Endothelial cell of umbilical vein (primary cell): ENCODE data around the gene SWAP70. TPM values are rescaled to one million over a fixed set of nuclear protein-coding genes. Genes with fewer than 3 reads are reported as not detected.

Source experiments
- BruUV-seq: library from RNA; stranded (reverse); fragments of 400-500 nt; replicated peaks from 2 replicates; lab custom pipeline; 2021; lab: Mats Ljungman, UMichigan
- CTCF ChIA-PET: fragments of 300-600, 350-600 bp; sonication (Branson Sonifier 250); formaldehyde crosslinking; loops from one replicate; lab custom pipeline; 2021; ENCODE audit warnings: antibody characterized with exemption, inconsistent platforms; lab: Charles Lee
- POLR2A ChIA-PET: fragments of 300-600, 350-600 bp; sonication (Branson Sonifier 250); formaldehyde crosslinking; loops from one replicate; lab custom pipeline; 2021; ENCODE audit warnings: antibody characterized with exemption, inconsistent platforms; lab: Charles Lee
- DNase-seq: peaks from one replicate; pipeline ENCODE4 v3.0.0-alpha.2; 2011; ENCODE audit warnings: low read depth, low spot score
- FAIRE-seq: peaks from 2 replicates; lab custom pipeline; 2011; peaks lifted over from hg19 to GRCh38; lab: Jason Lieb, UNC
- H2AFZ ChIP-seq: 2 replicates; pipeline ENCODE4 v1.6.0; 2012; ENCODE audit warnings: low read depth, low read length, control low read depth, inconsistent platforms
- H3K27ac ChIP-seq: 2 replicates; pipeline ENCODE4 v1.5.1; 2011; ENCODE audit warnings: low read depth, mild to moderate bottlenecking, control low read depth, low read length, moderate library complexity; ENCODE audit not compliant: insufficient read depth
- H3K27me3 ChIP-seq, 2 experiments: 2 replicates each; pipeline versions ENCODE4 v1.6.0 to v1.6.1; 2011; ENCODE audit warnings: low read length in 2 of 2, mixed read lengths in 1 of 2; ENCODE audit not compliant: control insufficient read depth in 2 of 2, insufficient read depth in 2 of 2
- H3K36me3 ChIP-seq, 2 experiments: 2 replicates in 1 of 2; 3 replicates in 1 of 2; pipeline ENCODE4 v1.5.1; 2011; ENCODE audit warnings: low read length in 2 of 2, mild to moderate bottlenecking in 1 of 2, moderate library complexity in 1 of 2; ENCODE audit not compliant: control insufficient read depth in 2 of 2, insufficient read depth in 2 of 2; ENCODE audit errors: extremely low read depth in 1 of 2
- H3K4me1 ChIP-seq: 3 replicates; pipeline ENCODE4 v1.5.1; 2011; ENCODE audit warnings: mild to moderate bottlenecking, low read length; ENCODE audit not compliant: control insufficient read depth, insufficient read depth; ENCODE audit errors: extremely low read depth
- H3K4me2 ChIP-seq: 2 replicates; pipeline ENCODE4 v1.6.1; 2011; ENCODE audit warnings: low read length, control low read depth, mixed read lengths; ENCODE audit not compliant: insufficient read depth
- H3K4me3 ChIP-seq, 3 experiments: fragments of 200-600 bp in 1 of 3; sonication (generic), shearing (Covaris generic) in 1 of 3; replicated peaks in 1 of 3; 2 replicates each; pipeline ENCODE4 v1.5.1; 2011 to 2016; ENCODE audit warnings: control low read depth in 3 of 3, low read length in 3 of 3, mild to moderate bottlenecking in 2 of 3, inconsistent platforms in 1 of 3, low read depth in 1 of 3, moderate library complexity in 1 of 3; ENCODE audit not compliant: insufficient read depth in 1 of 3
- H3K79me2 ChIP-seq: 2 replicates; pipeline ENCODE4 v1.6.0; 2012; ENCODE audit warnings: low read length, inconsistent platforms; ENCODE audit not compliant: control insufficient read depth, insufficient read depth
- H3K9ac ChIP-seq: replicated peaks from 2 replicates; pipeline ENCODE3; 2011; ENCODE audit warnings: low read length, control low read depth; ENCODE audit not compliant: insufficient read depth; ENCODE audit errors: extremely low read depth
- H3K9me1 ChIP-seq: replicated peaks from 3 replicates; pipeline ENCODE4 v1.6.0; 2011; ENCODE audit warnings: mild to moderate bottlenecking, low read length; ENCODE audit not compliant: control insufficient read depth, insufficient read depth; ENCODE audit errors: extremely low read depth
- H3K9me3 ChIP-seq: replicated peaks from 2 replicates; pipeline ENCODE4 v1.5.1; 2012; ENCODE audit warnings: low read length, inconsistent platforms; ENCODE audit not compliant: control insufficient read depth, insufficient read depth
- H4K20me1 ChIP-seq: replicated peaks from 2 replicates; pipeline ENCODE3; 2011; ENCODE audit warnings: mild to moderate bottlenecking, low read length; ENCODE audit not compliant: control insufficient read depth, insufficient read depth; ENCODE audit errors: extremely low read depth
- EZH2 ChIP-seq: IDR thresholded peaks from 2 replicates; pipeline ENCODE4 v1.6.1; 2012; ENCODE audit warnings: borderline replicate concordance, low read depth, mild to moderate bottlenecking, moderate library complexity, low read length, inconsistent platforms; ENCODE audit not compliant: severe bottlenecking
- FOS ChIP-seq: IDR thresholded peaks from 2 replicates; pipeline ENCODE4 v1.6.1; 2011; ENCODE audit warnings: mild to moderate bottlenecking, low read length, moderate library complexity, borderline replicate concordance; ENCODE audit not compliant: insufficient read depth
- GATA2 ChIP-seq: IDR thresholded peaks from 2 replicates; pipeline ENCODE4 v1.7.0; 2011; ENCODE audit warnings: low read depth, mild to moderate bottlenecking, moderate library complexity, mixed read lengths, low read length; ENCODE audit not compliant: insufficient read length, insufficient read depth
- JUN ChIP-seq: IDR thresholded peaks from 2 replicates; pipeline ENCODE4 v1.6.1; 2011; ENCODE audit warnings: borderline replicate concordance, low read depth; ENCODE audit not compliant: insufficient read length, insufficient read depth
- MYC ChIP-seq: IDR thresholded peaks from one replicate; pipeline ENCODE4 v1.6.1; 2011; ENCODE audit warnings: mild to moderate bottlenecking, low read depth, low read length
- POLR2A ChIP-seq: IDR thresholded peaks from 2 replicates; pipeline ENCODE4 v1.6.1; 2012; ENCODE audit warnings: low read depth, mild to moderate bottlenecking, control low read depth, low read length
- POLR2AphosphoS5 ChIP-seq: IDR thresholded peaks from 2 replicates; pipeline ENCODE4 v1.6.1; 2012; ENCODE audit warnings: low read depth, mild to moderate bottlenecking, control low read depth, low read length, moderate library complexity; ENCODE audit not compliant: insufficient read depth
- dilution Hi-C: fragments of 300-500 bp; cut with MboI; formaldehyde crosslinking; loops from one replicate; pipeline ENCODE4 v1.15.0; 2019; ENCODE audit warnings: low sequenced_read_pairs; ENCODE audit not compliant: extremely low pct_ligation_motif_present
- intact Hi-C: fragments of 100-400 bp; cut with micrococcal nuclease; formaldehyde crosslinking; loops from one replicate; pipeline ENCODE4 v1.10.0; 2022
- polyA plus RNA-seq, 4 experiments: library from polyadenylated mRNA; depleted of rRNA in 3 of 4; stranded (reverse) in 3 of 4; unstranded in 1 of 4; fragments of >200 nt; gene quantifications; 2 replicates each; pipeline versions ENCODE4 v1.2.1 to v1.2.3, GENCODE V29; 2011 to 2012; ENCODE audit warnings: missing spikeins in 1 of 4
- total RNA-seq: library from RNA; stranded (reverse); gene quantifications from 2 replicates; pipeline ENCODE4 v1.2.3, GENCODE V29; 2021
- TF ChIP-seq, protein P1 (sequence below): IDR thresholded peaks from 2 replicates; pipeline ENCODE4 v1.6.1; 2011; ENCODE audit not compliant: insufficient read depth, insufficient read length
- TF ChIP-seq, protein P2 (sequence below), 2 donors: IDR thresholded peaks; 1 replicate in 1 of 2; 2 replicates in 1 of 2; pipeline ENCODE4 v1.5.1; 2011; ENCODE audit warnings: low read length in 2 of 2, mild to moderate bottlenecking in 2 of 2, moderate library complexity in 2 of 2, control low read depth in 1 of 2, inconsistent platforms in 1 of 2, low read depth in 1 of 2; ENCODE audit not compliant: insufficient read depth in 1 of 2; ENCODE audit errors: extremely low read depth in 1 of 2

Gene SWAP70
- total and polyA plus RNA-seq, 2 donors (not counting 3 experiments of a cell fraction or from before 2014, with no cell fraction given), result 52.5 to 165 TPM

DNA sequence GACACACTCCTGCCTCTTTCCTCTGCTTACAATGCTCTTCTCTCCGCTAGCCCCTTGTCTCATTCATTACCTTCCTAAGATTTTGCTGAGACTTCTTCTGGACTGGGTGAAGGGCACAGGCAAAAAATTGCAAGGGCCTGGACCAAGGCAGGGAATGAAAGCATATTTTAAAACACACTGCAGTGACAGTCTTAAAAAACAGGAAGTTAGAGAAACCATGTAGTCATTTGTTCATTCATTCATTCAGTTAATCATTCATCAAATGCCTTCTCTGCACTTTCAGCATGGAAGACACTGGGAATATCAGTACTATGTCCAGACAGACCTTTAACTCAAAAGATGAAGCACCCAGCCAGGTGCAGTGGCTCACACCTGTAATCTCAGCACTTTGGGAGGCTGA is 44.9 kb upstream of the SWAP70 start:
- no peaks in the 10 kb centered on the region for H3K9me3 ChIP-seq
- peaks cover 19% of the 10 kb centered on the region for H3K4me1 ChIP-seq
- no peak overlapping the region for H3K27ac ChIP-seq
- ChIA-PET CTCF (no interaction called here), POLR2A (no interaction called here)
- H3K27me3 ChIP-seq, result no peaks in the 10 kb centered on the region
- no peaks in the 10 kb centered on the region for H3K9me1 ChIP-seq
- dilution Hi-C loops (loop anchor here (25.0 kb wide), 1 partner anchor 118 kb away; no protein-coding TSS in a partner anchor), intact Hi-C loops (no loop called here)
- FAIRE-seq, result no peak
- BruUV-seq, result no TSS peak
- H3K9ac ChIP-seq, result no peak overlapping the region
- no peak overlapping the region for H3K4me3 ChIP-seq
- no peaks in the 10 kb centered on the region for H3K36me3 ChIP-seq
- DNase-seq, result no peak
- no peaks in the 10 kb centered on the region for H3K79me2 ChIP-seq
- TF ChIP-seq POLR2A (no peak), EZH2 (no peak), JUN (no peak), FOS (no peak), MYC (no peak), POLR2AphosphoS5 (no peak), GATA2 (no peak)
- TF ChIP-seq, protein P1, sequence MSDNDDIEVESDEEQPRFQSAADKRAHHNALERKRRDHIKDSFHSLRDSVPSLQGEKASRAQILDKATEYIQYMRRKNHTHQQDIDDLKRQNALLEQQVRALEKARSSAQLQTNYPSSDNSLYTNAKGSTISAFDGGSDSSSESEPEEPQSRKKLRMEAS, result no peak
- TF ChIP-seq, protein P2, sequence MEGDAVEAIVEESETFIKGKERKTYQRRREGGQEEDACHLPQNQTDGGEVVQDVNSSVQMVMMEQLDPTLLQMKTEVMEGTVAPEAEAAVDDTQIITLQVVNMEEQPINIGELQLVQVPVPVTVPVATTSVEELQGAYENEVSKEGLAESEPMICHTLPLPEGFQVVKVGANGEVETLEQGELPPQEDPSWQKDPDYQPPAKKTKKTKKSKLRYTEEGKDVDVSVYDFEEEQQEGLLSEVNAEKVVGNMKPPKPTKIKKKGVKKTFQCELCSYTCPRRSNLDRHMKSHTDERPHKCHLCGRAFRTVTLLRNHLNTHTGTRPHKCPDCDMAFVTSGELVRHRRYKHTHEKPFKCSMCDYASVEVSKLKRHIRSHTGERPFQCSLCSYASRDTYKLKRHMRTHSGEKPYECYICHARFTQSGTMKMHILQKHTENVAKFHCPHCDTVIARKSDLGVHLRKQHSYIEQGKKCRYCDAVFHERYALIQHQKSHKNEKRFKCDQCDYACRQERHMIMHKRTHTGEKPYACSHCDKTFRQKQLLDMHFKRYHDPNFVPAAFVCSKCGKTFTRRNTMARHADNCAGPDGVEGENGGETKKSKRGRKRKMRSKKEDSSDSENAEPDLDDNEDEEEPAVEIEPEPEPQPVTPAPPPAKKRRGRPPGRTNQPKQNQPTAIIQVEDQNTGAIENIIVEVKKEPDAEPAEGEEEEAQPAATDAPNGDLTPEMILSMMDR (IDR thresholded peaks at IDR 0.05; ENCODE audit: extremely low read depth in 1 of 2, insufficient read depth in 1 of 2, low read depth in 1 of 2, low read length in 2 of 2), result no peak
- no peaks in the 10 kb centered on the region for H4K20me1 ChIP-seq
- no peak overlapping the region for H2AFZ ChIP-seq
- no peak overlapping the region for H3K4me2 ChIP-seq
